HL-60 (cell line): ENCODE data around the gene BAHCC1.

ENCODE experiments used
- CTCF ChIP-seq: IDR thresholded peaks from one replicate; pipeline ENCODE4 v1.5.1; 2011; ENCODE audit warnings: low read length, control low read depth, inconsistent platforms; ENCODE audit not compliant: insufficient read depth
- POLR2AphosphoS5 ChIP-seq: IDR thresholded peaks from 2 replicates; pipeline ENCODE4 v1.6.1; 2012; ENCODE audit warnings: low read depth
- REST ChIP-seq: IDR thresholded peaks from 2 replicates; pipeline ENCODE4 v1.6.1; 2012; ENCODE audit warnings: low read depth; ENCODE audit not compliant: insufficient replicate concordance
- SPI1 ChIP-seq: IDR thresholded peaks from 2 replicates; pipeline ENCODE4 v1.6.1; 2012; ENCODE audit warnings: low read depth, mild to moderate bottlenecking, borderline replicate concordance

- TF ChIP-seq CTCF (no peak), POLR2AphosphoS5 (no peak), REST (no peak), SPI1 (no peak)
Measured at GRCh38 chr17:81438688-81439087, 43.4 kb downstream of the BAHCC1 start.
